GM12878 (cell line): ENCODE measurements around the gene SNX30. TPM values are rescaled to one million over a fixed set of nuclear protein-coding genes. Genes with fewer than 3 reads are reported as not detected.

Source experiments
- ATF2 ChIP-seq: IDR thresholded peaks from 2 replicates; pipeline ENCODE4 v1.6.1; 2012; ENCODE audit warnings: low read length, inconsistent platforms
- CBFB ChIP-seq: IDR thresholded peaks from 2 replicates; pipeline ENCODE4 v1.6.1; 2016; ENCODE audit warnings: antibody characterized with exemption, low read depth
- DPF2 ChIP-seq: fragments of 450-650 bp; IDR thresholded peaks from 2 replicates; pipeline ENCODE4 v1.6.1; 2017; ENCODE audit warnings: mild to moderate bottlenecking
- E2F8 ChIP-seq: fragments of 450-650 bp; IDR thresholded peaks from 2 replicates; pipeline ENCODE4 v1.6.1; 2018; ENCODE audit warnings: mild to moderate bottlenecking, low read depth, moderate library complexity; ENCODE audit not compliant: partially characterized antibody
- IKZF2 ChIP-seq, 2 experiments: fragments of 450-650 bp; IDR thresholded peaks; 2 replicates each; pipeline ENCODE4 v1.6.1; 2017; ENCODE audit warnings: mild to moderate bottlenecking in 2 of 2, moderate library complexity in 2 of 2
- MXI1 ChIP-seq: fragments of 150-350 bp; IDR thresholded peaks from 2 replicates; pipeline ENCODE4 v1.6.1; 2011; ENCODE audit warnings: low read depth, mild to moderate bottlenecking, inconsistent platforms, low read length, improper control_type of control experiment
- MYC ChIP-seq: IDR thresholded peaks from 2 replicates; pipeline ENCODE4 v1.6.1; 2011; ENCODE audit warnings: mild to moderate bottlenecking, low read length, moderate library complexity, inconsistent platforms; ENCODE audit not compliant: insufficient read depth, insufficient replicate concordance, insufficient read length, severe bottlenecking
- PAX8 ChIP-seq: fragments of 450-650 bp; IDR thresholded peaks from 2 replicates; pipeline ENCODE4 v1.6.1; 2017; ENCODE audit warnings: mild to moderate bottlenecking, moderate library complexity
- RBBP5 ChIP-seq: fragments of 200-600 bp; sonication (generic); conservative IDR thresholded peaks from 2 replicates; pipeline ENCODE4 v1.6.1; 2016
- SP1 ChIP-seq: IDR thresholded peaks from one replicate; pipeline ENCODE4 v1.6.1; 2011; ENCODE audit warnings: low read depth, low read length
- TAF1 ChIP-seq: IDR thresholded peaks from 2 replicates; pipeline ENCODE4 v1.6.1; 2011; ENCODE audit warnings: mild to moderate bottlenecking, low read depth, low read length, borderline replicate concordance
- TCF3 ChIP-seq: IDR thresholded peaks from 2 replicates; pipeline ENCODE4 v1.6.1; 2012; ENCODE audit warnings: low read depth, mild to moderate bottlenecking, low read length, borderline replicate concordance; ENCODE audit not compliant: insufficient read depth
- TCF7 ChIP-seq: IDR thresholded peaks from 2 replicates; pipeline ENCODE4 v1.6.1; 2014; ENCODE audit warnings: antibody characterized with exemption, borderline replicate concordance
- ZBED1 ChIP-seq: IDR thresholded peaks from 2 replicates; pipeline ENCODE4 v1.6.1; 2016; ENCODE audit warnings: borderline replicate concordance
- ZNF207 ChIP-seq: fragments of 450-650 bp; IDR thresholded peaks from 2 replicates; pipeline ENCODE4 v1.6.1; 2014; ENCODE audit warnings: antibody characterized with exemption, mild to moderate bottlenecking, borderline replicate concordance
- ZZZ3 ChIP-seq: IDR thresholded peaks from 2 replicates; pipeline ENCODE4 v1.6.1; 2011; ENCODE audit warnings: low read depth; ENCODE audit not compliant: control insufficient read depth, insufficient read length
- polyA plus RNA-seq, 11 experiments: library from polyadenylated mRNA; depleted of rRNA in 4 of 11; unstranded in 6 of 11; stranded (reverse) in 5 of 11; fragments of >200 nt; fragmentation: Nextera tagmentation in 4 of 11; fragmentation: Illumina TruSeq in 1 of 11; extraction: Ambion mirVana in 4 of 11; extraction: Trizol in 1 of 11; gene quantifications; 1 replicate in 1 of 11; 2 replicates in 10 of 11; pipeline versions ENCODE4 v1.2.1 to v1.2.3, GENCODE V29; 2011 to 2016; ENCODE audit warnings: inconsistent platforms in 2 of 11, missing spikeins in 2 of 11, low read depth in 1 of 11
- total RNA-seq, 4 experiments: library from RNA; depleted of rRNA in 3 of 4; stranded (reverse); fragments of >200 nt in 3 of 4; fragmentation: Illumina TruSeq in 1 of 4; extraction: Trizol in 1 of 4; gene quantifications; 2 replicates each; pipeline versions ENCODE4 v1.2.1 to v1.2.3, GENCODE V29; 2013 to 2021
- TF ChIP-seq, protein P1 (sequence below): IDR thresholded peaks from 2 replicates; pipeline ENCODE4 v1.6.1; 2011; ENCODE audit warnings: borderline replicate concordance, low read depth, mild to moderate bottlenecking, moderate library complexity, mixed read lengths, low read length; ENCODE audit not compliant: insufficient read depth; ENCODE audit errors: extremely low read length
- TF ChIP-seq, protein P2 (sequence below): fragments of 450-650 bp; formaldehyde crosslinking; IDR thresholded peaks from 2 replicates; pipeline ENCODE4 v1.5.0; 2022; ENCODE audit warnings: mild to moderate bottlenecking, missing genetic modification characterization
- TF ChIP-seq, protein P3 (sequence below): fragments of 450-650 bp; IDR thresholded peaks from 2 replicates; pipeline ENCODE4 v1.6.1; 2017; ENCODE audit warnings: low read depth, mild to moderate bottlenecking, moderate library complexity

The SNX30 gene
- total and polyA plus RNA-seq, 10 of the 15 experiments (the other 5 are each of a cell fraction or from before 2014, with no cell fraction given): 0.53 to 4.0 (median 1.5) TPM

GRCh38 chr9:112751056-112751795 is 666 bp downstream of the SNX30 start (continued):
- TF ChIP-seq E2F8 (no peak), DPF2 (0 out of 2 replicates have a peak, but pooled peaks have one; percentile 36), TCF7 (no peak), PAX8 (no peak), MYC (no peak), TCF3 (no peak), RBBP5 (no peak), MXI1 (no peak), ZBED1 (no peak), SP1 (no peak), ZNF207 (no peak), TAF1 (no peak), ATF2 (no peak), IKZF2 (IDR thresholded peaks at IDR 0.05) (no peak), ZZZ3 (no peak), CBFB (no peak)
- TF ChIP-seq, protein P1, sequence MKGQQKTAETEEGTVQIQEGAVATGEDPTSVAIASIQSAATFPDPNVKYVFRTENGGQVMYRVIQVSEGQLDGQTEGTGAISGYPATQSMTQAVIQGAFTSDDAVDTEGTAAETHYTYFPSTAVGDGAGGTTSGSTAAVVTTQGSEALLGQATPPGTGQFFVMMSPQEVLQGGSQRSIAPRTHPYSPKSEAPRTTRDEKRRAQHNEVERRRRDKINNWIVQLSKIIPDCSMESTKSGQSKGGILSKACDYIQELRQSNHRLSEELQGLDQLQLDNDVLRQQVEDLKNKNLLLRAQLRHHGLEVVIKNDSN: peak; percentile 53
- TF ChIP-seq, protein P2, sequence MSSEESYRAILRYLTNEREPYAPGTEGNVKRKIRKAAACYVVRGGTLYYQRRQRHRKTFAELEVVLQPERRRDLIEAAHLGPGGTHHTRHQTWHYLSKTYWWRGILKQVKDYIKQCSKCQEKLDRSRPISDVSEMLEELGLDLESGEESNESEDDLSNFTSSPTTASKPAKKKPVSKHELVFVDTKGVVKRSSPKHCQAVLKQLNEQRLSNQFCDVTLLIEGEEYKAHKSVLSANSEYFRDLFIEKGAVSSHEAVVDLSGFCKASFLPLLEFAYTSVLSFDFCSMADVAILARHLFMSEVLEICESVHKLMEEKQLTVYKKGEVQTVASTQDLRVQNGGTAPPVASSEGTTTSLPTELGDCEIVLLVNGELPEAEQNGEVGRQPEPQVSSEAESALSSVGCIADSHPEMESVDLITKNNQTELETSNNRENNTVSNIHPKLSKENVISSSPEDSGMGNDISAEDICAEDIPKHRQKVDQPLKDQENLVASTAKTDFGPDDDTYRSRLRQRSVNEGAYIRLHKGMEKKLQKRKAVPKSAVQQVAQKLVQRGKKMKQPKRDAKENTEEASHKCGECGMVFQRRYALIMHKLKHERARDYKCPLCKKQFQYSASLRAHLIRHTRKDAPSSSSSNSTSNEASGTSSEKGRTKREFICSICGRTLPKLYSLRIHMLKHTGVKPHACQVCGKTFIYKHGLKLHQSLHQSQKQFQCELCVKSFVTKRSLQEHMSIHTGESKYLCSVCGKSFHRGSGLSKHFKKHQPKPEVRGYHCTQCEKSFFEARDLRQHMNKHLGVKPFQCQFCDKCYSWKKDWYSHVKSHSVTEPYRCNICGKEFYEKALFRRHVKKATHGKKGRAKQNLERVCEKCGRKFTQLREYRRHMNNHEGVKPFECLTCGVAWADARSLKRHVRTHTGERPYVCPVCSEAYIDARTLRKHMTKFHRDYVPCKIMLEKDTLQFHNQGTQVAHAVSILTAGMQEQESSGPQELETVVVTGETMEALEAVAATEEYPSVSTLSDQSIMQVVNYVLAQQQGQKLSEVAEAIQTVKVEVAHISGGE (CRISPR knock-in tag): no peak
- TF ChIP-seq, protein P3, sequence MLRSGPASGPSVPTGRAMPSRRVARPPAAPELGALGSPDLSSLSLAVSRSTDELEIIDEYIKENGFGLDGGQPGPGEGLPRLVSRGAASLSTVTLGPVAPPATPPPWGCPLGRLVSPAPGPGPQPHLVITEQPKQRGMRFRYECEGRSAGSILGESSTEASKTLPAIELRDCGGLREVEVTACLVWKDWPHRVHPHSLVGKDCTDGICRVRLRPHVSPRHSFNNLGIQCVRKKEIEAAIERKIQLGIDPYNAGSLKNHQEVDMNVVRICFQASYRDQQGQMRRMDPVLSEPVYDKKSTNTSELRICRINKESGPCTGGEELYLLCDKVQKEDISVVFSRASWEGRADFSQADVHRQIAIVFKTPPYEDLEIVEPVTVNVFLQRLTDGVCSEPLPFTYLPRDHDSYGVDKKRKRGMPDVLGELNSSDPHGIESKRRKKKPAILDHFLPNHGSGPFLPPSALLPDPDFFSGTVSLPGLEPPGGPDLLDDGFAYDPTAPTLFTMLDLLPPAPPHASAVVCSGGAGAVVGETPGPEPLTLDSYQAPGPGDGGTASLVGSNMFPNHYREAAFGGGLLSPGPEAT: no peak
